ENCODE results near the gene ALAS1. TPM values are rescaled to one million over a fixed set of nuclear protein-coding genes. Genes with fewer than 3 reads are reported as not detected.

ALAS1 gene
- total and polyA plus RNA-seq, 2 of the 13 experiments (the other 11 are each of a cell fraction or from before 2014, with no cell fraction given), result 36.0 to 43.2 TPM

DNA sequence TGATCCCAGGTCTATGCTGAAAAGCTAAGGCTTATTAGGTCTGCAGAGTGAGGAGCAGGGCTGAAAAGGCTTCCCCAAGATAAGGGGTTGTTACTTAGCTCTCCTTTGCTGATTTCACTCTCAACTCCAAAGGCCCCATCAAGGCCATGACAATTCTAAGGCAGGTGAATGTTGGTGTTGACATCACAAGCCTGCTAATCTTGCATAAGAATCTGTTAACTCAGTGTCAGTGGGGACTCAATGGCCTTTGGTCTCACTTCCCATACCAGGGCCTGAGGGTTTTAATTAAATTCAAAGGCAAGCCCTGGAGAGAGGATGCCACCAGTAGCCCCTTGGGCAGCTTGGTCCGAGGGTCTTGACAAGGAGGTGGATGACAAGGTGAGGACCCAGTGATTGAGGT, 9.4 kb upstream of the ALAS1 start (continued):
- TF ChIP-seq CEBPB (IDR thresholded peaks at IDR 0.05; ENCODE audit: borderline replicate concordance, low read depth, low read length) (peak; percentile 78), ZNF841 (CRISPR knock-in tag; IDR thresholded peaks at IDR 0.05; ENCODE audit: borderline replicate concordance) (no peak), YY1 (IDR thresholded peaks at IDR 0.05; ENCODE audit: insufficient read depth, insufficient replicate concordance, low read depth, low read length) (no peak), GATAD2A (CRISPR knock-in tag; IDR thresholded peaks at IDR 0.05) (peak; percentile 21; the same call in 1 of the 2 replicates), ZNF572 (CRISPR knock-in tag; IDR thresholded peaks at IDR 0.05) (no peak), POGZ (CRISPR knock-in tag; IDR thresholded peaks at IDR 0.05) (no peak), KLF13 (CRISPR knock-in tag; IDR thresholded peaks at IDR 0.05) (no peak), ZNF83 (CRISPR knock-in tag; IDR thresholded peaks at IDR 0.05; ENCODE audit: borderline replicate concordance) (no peak), MIER3 (CRISPR knock-in tag; IDR thresholded peaks at IDR 0.05; ENCODE audit: borderline replicate concordance) (no peak), ZNF552 (CRISPR knock-in tag; IDR thresholded peaks at IDR 0.05; ENCODE audit: borderline replicate concordance) (no peak), ETV6 (CRISPR knock-in tag; conservative IDR thresholded peaks at IDR 0.05) (no peak), SIX4 (CRISPR knock-in tag; IDR thresholded peaks at IDR 0.05) (no peak), ATF7 (IDR thresholded peaks at IDR 0.05) (no peak), ATF7 (CRISPR knock-in tag; IDR thresholded peaks at IDR 0.05) (no peak), TAF15 (IDR thresholded peaks at IDR 0.05; ENCODE audit: low read depth, low read length, poor library complexity, severe bottlenecking) (no peak), NFKB2 (CRISPR knock-in tag; IDR thresholded peaks at IDR 0.05; ENCODE audit: borderline replicate concordance) (no peak), HMG20A (CRISPR knock-in tag; IDR thresholded peaks at IDR 0.05; ENCODE audit: borderline replicate concordance) (peak; percentile 43; the same call in 1 of the 2 replicates), ZBTB38 (CRISPR knock-in tag; IDR thresholded peaks at IDR 0.05) (no peak), RFXAP (CRISPR knock-in tag; IDR thresholded peaks at IDR 0.05; ENCODE audit: borderline replicate concordance) (no peak), NRL (CRISPR knock-in tag; IDR thresholded peaks at IDR 0.05; ENCODE audit: borderline replicate concordance) (no peak), NCOA1 (CRISPR knock-in tag; IDR thresholded peaks at IDR 0.05) (no peak), ATAD3A (CRISPR knock-in tag; IDR thresholded peaks at IDR 0.05) (no peak), HES4 (CRISPR knock-in tag; IDR thresholded peaks at IDR 0.05; ENCODE audit: borderline replicate concordance) (no peak)
- TF ChIP-seq, protein P1, sequence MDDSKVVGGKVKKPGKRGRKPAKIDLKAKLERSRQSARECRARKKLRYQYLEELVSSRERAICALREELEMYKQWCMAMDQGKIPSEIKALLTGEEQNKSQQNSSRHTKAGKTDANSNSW (CRISPR knock-in tag; IDR thresholded peaks at IDR 0.05; ENCODE audit: borderline replicate concordance), result no peak
- TF ChIP-seq, protein P2, sequence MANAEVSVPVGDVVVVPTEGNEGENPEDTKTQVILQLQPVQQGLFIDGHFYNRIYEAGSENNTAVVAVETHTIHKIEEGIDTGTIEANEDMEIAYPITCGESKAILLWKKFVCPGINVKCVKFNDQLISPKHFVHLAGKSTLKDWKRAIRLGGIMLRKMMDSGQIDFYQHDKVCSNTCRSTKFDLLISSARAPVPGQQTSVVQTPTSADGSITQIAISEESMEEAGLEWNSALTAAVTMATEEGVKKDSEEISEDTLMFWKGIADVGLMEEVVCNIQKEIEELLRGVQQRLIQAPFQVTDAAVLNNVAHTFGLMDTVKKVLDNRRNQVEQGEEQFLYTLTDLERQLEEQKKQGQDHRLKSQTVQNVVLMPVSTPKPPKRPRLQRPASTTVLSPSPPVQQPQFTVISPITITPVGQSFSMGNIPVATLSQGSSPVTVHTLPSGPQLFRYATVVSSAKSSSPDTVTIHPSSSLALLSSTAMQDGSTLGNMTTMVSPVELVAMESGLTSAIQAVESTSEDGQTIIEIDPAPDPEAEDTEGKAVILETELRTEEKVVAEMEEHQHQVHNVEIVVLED (CRISPR knock-in tag; IDR thresholded peaks at IDR 0.05; ENCODE audit: borderline replicate concordance), result no peak
- TF ChIP-seq, protein P3, sequence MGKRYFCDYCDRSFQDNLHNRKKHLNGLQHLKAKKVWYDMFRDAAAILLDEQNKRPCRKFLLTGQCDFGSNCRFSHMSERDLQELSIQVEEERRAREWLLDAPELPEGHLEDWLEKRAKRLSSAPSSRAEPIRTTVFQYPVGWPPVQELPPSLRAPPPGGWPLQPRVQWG (CRISPR knock-in tag; IDR thresholded peaks at IDR 0.05; ENCODE audit: borderline replicate concordance, low read depth), result no peak

Data from HepG2 (cell line).